Neural cell (in vitro differentiated cells): ENCODE measurements around the gene ZBTB12. TPM values are rescaled to one million over a fixed set of nuclear protein-coding genes. Genes with fewer than 3 reads are reported as not detected.
"Not testable (repeated sequence)": the region's sequence is repeated elsewhere in the genome, so short reads cannot be mapped to it uniquely, and the experiment has no call there.

Experiments used
- H2AFZ ChIP-seq: fragments of 200-600, 300-800 bp; sonication (generic), shearing (Covaris generic); 2 replicates; pipeline ENCODE4 v1.6.0; 2014; ENCODE audit warnings: low read depth, mild to moderate bottlenecking, antibody characterized with exemption, low read length, moderate library complexity
- H3F3A ChIP-seq: fragments of 200-600 bp; shearing (Covaris generic); 2 replicates; pipeline ENCODE4 v1.6.1; 2016; ENCODE audit warnings: mild to moderate bottlenecking, moderate library complexity, mixed read lengths, antibody characterized with exemption, low read length; ENCODE audit not compliant: insufficient read depth, poor library complexity, severe bottlenecking
- H3K27ac ChIP-seq: fragments of 200-600, 300-800 bp; sonication (generic), shearing (Covaris generic); 2 replicates; pipeline ENCODE4 v1.5.1; 2014; ENCODE audit warnings: mild to moderate bottlenecking, low read length, moderate library complexity
- H3K27me3 ChIP-seq: fragments of 300-800, 200-600 bp; sonication (generic), shearing (Covaris generic); 2 replicates; pipeline ENCODE4 v1.6.0; 2014; ENCODE audit warnings: mild to moderate bottlenecking, low read depth, low read length, moderate library complexity; ENCODE audit not compliant: insufficient read depth
- H3K36me3 ChIP-seq: fragments of 300-800, 200-600 bp; sonication (generic), shearing (Covaris generic); 2 replicates; pipeline ENCODE4 v1.5.1; 2014; ENCODE audit warnings: mild to moderate bottlenecking, antibody characterized with exemption, low read length, moderate library complexity; ENCODE audit not compliant: insufficient read depth
- H3K4me2 ChIP-seq: fragments of 300-800, 200-600 bp; sonication (generic), shearing (Covaris generic); 2 replicates; pipeline ENCODE4 v1.6.0; 2014; ENCODE audit warnings: mild to moderate bottlenecking, low read length
- H3K4me3 ChIP-seq: fragments of 300-800, 200-600 bp; sonication (generic), shearing (Covaris generic); 2 replicates; pipeline ENCODE4 v1.5.1; 2014; ENCODE audit warnings: mild to moderate bottlenecking, low read length, moderate library complexity
- H3K79me2 ChIP-seq: fragments of 200-600 bp; shearing (Covaris generic); replicated peaks from 2 replicates; pipeline ENCODE4 v1.6.0; 2014; ENCODE audit warnings: mild to moderate bottlenecking, low read length, moderate library complexity; ENCODE audit not compliant: insufficient read depth
- H3K9ac ChIP-seq: fragments of 300-800, 200-600 bp; sonication (generic), shearing (Covaris generic); 2 replicates; pipeline ENCODE4 v1.6.1; 2016; ENCODE audit warnings: mild to moderate bottlenecking, low read length, mixed read lengths
- H3K9me2 ChIP-seq: fragments of 200-600 bp; shearing (Covaris generic); 2 replicates; pipeline ENCODE4 v1.6.1; 2016; ENCODE audit warnings: mild to moderate bottlenecking, low read length, mixed read lengths; ENCODE audit not compliant: insufficient read depth
- H3K9me3 ChIP-seq: fragments of 200-600, 300-800 bp; sonication (generic), shearing (Covaris generic); 2 replicates; pipeline ENCODE4 v1.6.1; 2016; ENCODE audit warnings: mild to moderate bottlenecking, mixed run types, low read length, moderate library complexity, mixed read lengths
- H4K20me1 ChIP-seq: fragments of 200-600 bp; shearing (Covaris generic); 2 replicates; pipeline ENCODE4 v1.6.1; 2016; ENCODE audit warnings: mild to moderate bottlenecking, mixed run types; ENCODE audit not compliant: insufficient read depth
- CTCF ChIP-seq: fragments of 450-650 bp; IDR thresholded peaks from 2 replicates; pipeline ENCODE4 v1.5.1; 2014; ENCODE audit warnings: antibody characterized with exemption, mild to moderate bottlenecking, moderate library complexity; ENCODE audit not compliant: poor library complexity, severe bottlenecking
- EP300 ChIP-seq: fragments of 450-650 bp; conservative IDR thresholded peaks from 2 replicates; pipeline ENCODE4 v1.6.1; 2014; ENCODE audit warnings: antibody characterized with exemption, mild to moderate bottlenecking, moderate library complexity; ENCODE audit not compliant: poor library complexity, severe bottlenecking
- EZH2 ChIP-seq: fragments of 200-600, 300-800 bp; shearing (Covaris generic), sonication (generic); IDR thresholded peaks from 2 replicates; pipeline ENCODE4 v1.6.1; 2014; ENCODE audit warnings: antibody characterized with exemption, low read length, borderline replicate concordance, mild to moderate bottlenecking; ENCODE audit not compliant: insufficient read depth, poor library complexity, severe bottlenecking
- MXI1 ChIP-seq: fragments of 450-650 bp; conservative IDR thresholded peaks from 2 replicates; pipeline ENCODE4 v1.6.1; 2014; ENCODE audit warnings: antibody characterized with exemption, mild to moderate bottlenecking; ENCODE audit not compliant: poor library complexity, severe bottlenecking
- POLR2AphosphoS5 ChIP-seq: IDR thresholded peaks from 2 replicates; pipeline ENCODE4 v1.6.1; 2012
- RAD21 ChIP-seq: fragments of 450-650 bp; conservative IDR thresholded peaks from 2 replicates; pipeline ENCODE4 v1.6.1; 2014; ENCODE audit warnings: antibody characterized with exemption, mild to moderate bottlenecking, moderate library complexity
- REST ChIP-seq: IDR thresholded peaks from 2 replicates; pipeline ENCODE4 v1.6.1; 2012; ENCODE audit warnings: borderline replicate concordance
- SMC3 ChIP-seq: fragments of 450-650 bp; conservative IDR thresholded peaks from 2 replicates; pipeline ENCODE4 v1.6.1; 2014; ENCODE audit warnings: antibody characterized with exemption, mild to moderate bottlenecking, moderate library complexity; ENCODE audit not compliant: poor library complexity
- TAF1 ChIP-seq: IDR thresholded peaks from 2 replicates; pipeline ENCODE4 v1.6.1; 2012; ENCODE audit warnings: low read depth
- polyA plus RNA-seq: library from polyadenylated mRNA; depleted of rRNA; stranded (reverse); fragments of >200 nt; gene quantifications from 2 replicates; pipeline ENCODE4 v1.2.3, GENCODE V29; 2014

Gene ZBTB12
- polyA plus RNA-seq, 1 donor from 2014 or later, result 21.4 TPM

- TF ChIP-seq CTCF (no peak), REST (no peak), TAF1 (no peak), RAD21 (no peak), SMC3 (no peak), POLR2AphosphoS5 (no peak), EP300 (no peak), MXI1 (no peak), EZH2 (no peak)
- H3K9me2 ChIP-seq, result no peaks in the 10 kb centered on the region
- no peak overlapping the region for H3K4me2 ChIP-seq
- no peaks in the 10 kb centered on the region for H4K20me1 ChIP-seq
- no peaks in the 10 kb centered on the region for H3K9me3 ChIP-seq
- H3K9ac ChIP-seq, result no peak overlapping the region
- H3K4me3 ChIP-seq, result no peak overlapping the region
- no peak overlapping the region for H3K27ac ChIP-seq
- H3F3A ChIP-seq, result no peaks in the 10 kb centered on the region
- H3K36me3 ChIP-seq, result no peaks in the 10 kb centered on the region
- H3K79me2 ChIP-seq, result no peaks in the 10 kb centered on the region
- no peak overlapping the region for H2AFZ ChIP-seq
- no peaks in the 10 kb centered on the region for H3K27me3 ChIP-seq
Observed at GRCh38 chr6:31911826-31912585, 10.1 kb upstream of the ZBTB12 start.

- H3K9me3 ChIP-seq, H2AFZ ChIP-seq, H3K27me3 ChIP-seq: not testable (repeated sequence)
Observed at GRCh38 chr6:31909298-31909697, 7.4 kb upstream of the ZBTB12 start.

GRCh38 chr6:31908791-31909190, 6.9 kb upstream of the ZBTB12 start:
- H3K4me2 ChIP-seq, result no peak overlapping the region
- TF ChIP-seq MXI1 (no peak), RAD21 (no peak), REST (no peak), EP300 (no peak), POLR2AphosphoS5 (no peak), TAF1 (no peak), EZH2 (no peak), SMC3 (no peak)
- H3K4me3 ChIP-seq, result no peak overlapping the region
- no peaks in the 10 kb centered on the region for H3F3A ChIP-seq
- no peak overlapping the region for H3K27ac ChIP-seq
- no peaks in the 10 kb centered on the region for H3K36me3 ChIP-seq
- H2AFZ ChIP-seq, result no peak overlapping the region
- H3K27me3 ChIP-seq, result no peaks in the 10 kb centered on the region
- no peaks in the 10 kb centered on the region for H3K9me3 ChIP-seq
- H3K9me2 ChIP-seq, result no peaks in the 10 kb centered on the region
- no peaks in the 10 kb centered on the region for H3K79me2 ChIP-seq
- H3K9ac ChIP-seq, result no peak overlapping the region
- no peaks in the 10 kb centered on the region for H4K20me1 ChIP-seq

More at GRCh38 chr6:31909298-31909697, 7.4 kb upstream of the ZBTB12 start:
- not testable (repeated sequence) for H4K20me1 ChIP-seq, H3K9me2 ChIP-seq, H3K9ac ChIP-seq, H3K79me2 ChIP-seq, H3K36me3 ChIP-seq, H3K27ac ChIP-seq, H3K4me3 ChIP-seq, H3K4me2 ChIP-seq, H3F3A ChIP-seq

- H3K4me2 ChIP-seq, H3K79me2 ChIP-seq, H3K27me3 ChIP-seq, H2AFZ ChIP-seq, H4K20me1 ChIP-seq, H3K27ac ChIP-seq, H3K9me2 ChIP-seq, H3F3A ChIP-seq, H3K4me3 ChIP-seq, H3K9ac ChIP-seq, H3K9me3 ChIP-seq, H3K36me3 ChIP-seq: not testable (repeated sequence)
Observed at GRCh38 chr6:31908255-31908654, 6.4 kb upstream of the ZBTB12 start.
